Parathyroid adenoma (tissue), 2 donors: ENCODE results near the gene CA5A.
"Not testable (repeated sequence)": the region's sequence is repeated elsewhere in the genome, so short reads cannot be mapped to it uniquely, and the experiment has no call there.

ENCODE experiments used
- H2AFZ ChIP-seq: fragments of 300-600 bp; sonication (generic); one replicate; pipeline ENCODE4 v1.7.0; 2017; ENCODE audit warnings: antibody characterized with exemption, mild to moderate bottlenecking
- H3K27ac ChIP-seq: fragments of 300-600 bp; sonication (generic); one replicate; pipeline ENCODE4 v1.7.0; 2017
- H3K27me3 ChIP-seq: fragments of 300-600 bp; sonication (generic); one replicate; pipeline ENCODE4 v1.7.0; 2017; ENCODE audit warnings: low read length; ENCODE audit not compliant: control insufficient read depth, insufficient read depth
- H3K36me3 ChIP-seq: fragments of 300-600 bp; sonication (generic); one replicate; pipeline ENCODE4 v1.7.0; 2017; ENCODE audit warnings: low read length; ENCODE audit not compliant: control insufficient read depth, insufficient read depth
- H3K4me1 ChIP-seq: fragments of 300-600 bp; sonication (generic); one replicate; pipeline ENCODE4 v1.7.0; 2017; ENCODE audit warnings: control low read depth
- H3K4me2 ChIP-seq: fragments of 300-600 bp; sonication (generic); one replicate; pipeline ENCODE4 v1.7.0; 2017; ENCODE audit warnings: low read length
- H3K4me3 ChIP-seq: fragments of 300-600 bp; sonication (generic); one replicate; pipeline ENCODE4 v1.7.0; 2017; ENCODE audit warnings: low read depth, low read length
- H3K79me2 ChIP-seq: fragments of 300-600 bp; sonication (generic); one replicate; pipeline ENCODE4 v1.7.0; 2017; ENCODE audit warnings: control low read depth
- H3K9ac ChIP-seq: fragments of 300-600 bp; sonication (generic); one replicate; pipeline ENCODE4 v1.7.0; 2017; ENCODE audit warnings: mild to moderate bottlenecking
- H3K9me3 ChIP-seq: fragments of 300-600 bp; sonication (generic); one replicate; pipeline ENCODE4 v1.7.0; 2017; ENCODE audit warnings: low read length; ENCODE audit not compliant: control insufficient read depth
- CTCF ChIP-seq: fragments of 300-600 bp; sonication (generic); IDR thresholded peaks from one replicate; pipeline ENCODE4 v1.7.0; 2017; ENCODE audit warnings: antibody characterized with exemption, mild to moderate bottlenecking
- donor health status: primary hyperparathyroidism.

Gene CA5A

DNA sequence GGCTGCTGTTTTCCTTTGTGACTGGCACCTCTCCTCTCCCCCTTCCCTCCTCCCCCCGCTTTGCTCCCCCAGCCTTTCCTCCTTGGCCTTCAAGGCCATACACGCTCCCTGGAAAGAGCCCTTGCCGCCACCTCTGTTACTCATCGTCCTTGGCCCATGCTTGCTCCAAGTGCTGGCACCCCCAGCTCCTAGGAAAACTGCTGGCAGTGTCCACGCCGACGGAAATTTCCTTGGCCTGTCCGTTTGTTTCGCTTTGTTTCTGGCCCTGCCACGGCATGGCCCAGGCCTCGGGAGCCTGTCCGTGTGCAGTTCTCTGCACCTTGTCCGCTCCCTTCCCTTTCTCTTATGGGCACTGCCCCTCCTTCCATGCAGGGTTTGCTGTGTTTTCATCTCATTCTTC, 18.0 kb downstream of the CA5A start:
- Histone ChIP-seq H2AFZ (no peak overlapping the region), H3K79me2 (no peaks in the 10 kb centered on the region), H3K27me3 (no peaks in the 10 kb centered on the region), H3K9ac (no peak overlapping the region), H3K4me1 (peaks cover 5% of the 10 kb centered on the region), H3K4me2 (no peak overlapping the region), H3K27ac (no peak overlapping the region), H3K9me3 (no peaks in the 10 kb centered on the region), H3K4me3 (no peak overlapping the region), H3K36me3 (no peaks in the 10 kb centered on the region)
- TF ChIP-seq CTCF, result no peak

DNA sequence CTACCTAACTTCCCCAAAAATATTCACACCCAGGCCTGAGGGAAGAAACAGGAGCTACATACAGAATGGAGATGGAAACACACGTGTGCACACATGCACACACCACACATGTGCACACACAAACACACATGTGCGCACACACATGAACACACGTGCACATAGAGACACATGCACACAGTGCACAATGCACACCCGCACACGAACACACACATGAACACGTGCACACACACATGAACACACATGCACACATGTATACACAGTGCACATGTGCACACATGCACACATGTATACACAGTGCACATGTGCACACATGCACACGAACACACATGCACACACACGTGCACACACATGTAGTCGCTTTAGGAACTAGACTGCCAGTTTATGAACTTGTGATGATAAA, 18.8 kb downstream of the CA5A start:
- no peaks in the 10 kb centered on the region for H3K36me3 ChIP-seq
- no peak overlapping the region for H3K9ac ChIP-seq
- no peak overlapping the region for H3K27ac ChIP-seq
- no peaks in the 10 kb centered on the region for H3K9me3 ChIP-seq
- no peak overlapping the region for H3K4me2 ChIP-seq
- no peaks in the 10 kb centered on the region for H3K79me2 ChIP-seq
- H3K4me3 ChIP-seq, result no peak overlapping the region
- H3K4me1 ChIP-seq, result peaks cover 3% of the 10 kb centered on the region
- no peaks in the 10 kb centered on the region for H3K27me3 ChIP-seq
- TF ChIP-seq CTCF, result no peak
- no peak overlapping the region for H2AFZ ChIP-seq

- H3K36me3 ChIP-seq, result no peaks in the 10 kb centered on the region
- no peaks in the 10 kb centered on the region for H3K9me3 ChIP-seq
- no peak overlapping the region for H3K27ac ChIP-seq
- no peaks in the 10 kb centered on the region for H3K27me3 ChIP-seq
- no peak overlapping the region for H3K4me3 ChIP-seq
- no peaks in the 10 kb centered on the region for H3K4me1 ChIP-seq
- H3K9ac ChIP-seq, result no peak overlapping the region
- no peak overlapping the region for H3K4me2 ChIP-seq
- H2AFZ ChIP-seq, result no peak overlapping the region
- H3K79me2 ChIP-seq, result no peaks in the 10 kb centered on the region
- no peak for TF ChIP-seq CTCF
Measured at GRCh38 chr16:87914812-87915211, 21.5 kb downstream of the CA5A start.

- not testable (repeated sequence) for H3K9ac ChIP-seq, H3K4me1 ChIP-seq, H3K27ac ChIP-seq, H3K9me3 ChIP-seq, H3K4me2 ChIP-seq, H3K4me3 ChIP-seq, H3K36me3 ChIP-seq, H2AFZ ChIP-seq, H3K27me3 ChIP-seq, H3K79me2 ChIP-seq
Measured at GRCh38 chr16:87914021-87914725, 22.2 kb downstream of the CA5A start.

DNA sequence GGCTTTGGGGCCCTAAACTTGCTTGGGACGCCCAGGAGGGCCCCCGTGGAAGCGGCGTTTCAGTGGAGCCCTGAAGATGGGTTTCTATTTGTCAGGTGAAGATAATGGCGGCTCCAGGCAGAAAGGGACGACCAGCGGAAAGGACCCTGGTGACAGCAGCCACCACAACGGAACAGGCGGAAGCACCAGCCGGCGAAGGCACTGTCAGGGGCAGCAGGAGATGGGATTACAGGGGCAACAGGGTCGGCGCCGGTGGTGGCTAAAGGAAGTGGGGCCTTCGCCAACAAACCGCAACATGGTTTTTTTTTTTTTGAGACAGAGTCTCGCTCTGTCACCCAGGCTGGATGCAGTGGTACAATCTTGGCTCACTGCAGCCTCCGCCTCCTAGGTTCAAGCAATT, 23.6 kb downstream of the CA5A start:
- H3K27ac ChIP-seq, result not testable (repeated sequence)

GRCh38 chr16:87911106-87911763, 25.1 kb downstream of the CA5A start:
- H3K9me3 ChIP-seq, H3K79me2 ChIP-seq, H2AFZ ChIP-seq, H3K4me1 ChIP-seq, H3K4me2 ChIP-seq, H3K9ac ChIP-seq, H3K27ac ChIP-seq, H3K4me3 ChIP-seq, H3K36me3 ChIP-seq, H3K27me3 ChIP-seq: not testable (repeated sequence)

More for the DNA sequence above, 23.6 kb downstream of the CA5A start:
- not testable (repeated sequence) for H2AFZ ChIP-seq, H3K4me3 ChIP-seq, H3K4me2 ChIP-seq, H3K27me3 ChIP-seq, H3K79me2 ChIP-seq, H3K9me3 ChIP-seq, H3K36me3 ChIP-seq, H3K9ac ChIP-seq, H3K4me1 ChIP-seq
